GM19452 (cell line): ENCODE measurements around the gene HSD17B3.
"Not testable (repeated sequence)": the region's sequence is repeated elsewhere in the genome, so short reads cannot be mapped to it uniquely, and the experiment has no call there.

ENCODE experiments used
- ATAC-seq: cut with Tn5 transposase; IDR thresholded peaks from one replicate; pipeline ENCODE4 v1.9.1; 2021; ENCODE audit not compliant: unreplicated experiment

Gene HSD17B3

GRCh38 chr9:96309850-96310249, 7.9 kb upstream of the HSD17B3 start:
- ATAC-seq: no peak

- ATAC-seq: not testable (repeated sequence)
Observed at GRCh38 chr9:96306958-96307357, 5.0 kb upstream of the HSD17B3 start.

- no peak for ATAC-seq
Observed at GRCh38 chr9:96305171-96305570, 3.2 kb upstream of the HSD17B3 start.

- no peak for ATAC-seq
Observed at GRCh38 chr9:96304230-96304629, 2.3 kb upstream of the HSD17B3 start.

- no peak for ATAC-seq
Observed at GRCh38 chr9:96299823-96300222, 2.2 kb downstream of the HSD17B3 start.

- ATAC-seq: no peak
Observed at GRCh38 chr9:96294159-96294545, 7.8 kb downstream of the HSD17B3 start.

GRCh38 chr9:96293498-96294158, 8.3 kb downstream of the HSD17B3 start:
- no peak for ATAC-seq

- no peak for ATAC-seq
Observed at GRCh38 chr9:96289392-96289791, 12.6 kb downstream of the HSD17B3 start.

- ATAC-seq: no peak
Observed at GRCh38 chr9:96281641-96282040, 20.3 kb downstream of the HSD17B3 start.

GRCh38 chr9:96279932-96280331, 22.0 kb downstream of the HSD17B3 start:
- no peak for ATAC-seq

- no peak for ATAC-seq
Observed at GRCh38 chr9:96274939-96275338, 27.0 kb downstream of the HSD17B3 start.

GRCh38 chr9:96270236-96270744, 31.7 kb downstream of the HSD17B3 start:
- no peak for ATAC-seq

- no peak for ATAC-seq
Observed at GRCh38 chr9:96258967-96259366, 43.0 kb downstream of the HSD17B3 start.

- no peak for ATAC-seq
Observed at GRCh38 chr9:96256800-96257199, 45.2 kb downstream of the HSD17B3 start.

- ATAC-seq: no peak
Observed at GRCh38 chr9:96255698-96256097, 46.3 kb downstream of the HSD17B3 start.

GRCh38 chr9:96253059-96253696, 48.8 kb downstream of the HSD17B3 start:
- no peak for ATAC-seq

GRCh38 chr9:96251451-96251850, 50.5 kb downstream of the HSD17B3 start:
- ATAC-seq: no peak

GRCh38 chr9:96249746-96250145, 52.2 kb downstream of the HSD17B3 start:
- no peak for ATAC-seq

GRCh38 chr9:96246267-96246671, 55.7 kb downstream of the HSD17B3 start:
- no peak for ATAC-seq

- no peak for ATAC-seq
Observed at GRCh38 chr9:96245399-96245798, 56.6 kb downstream of the HSD17B3 start.

- no peak for ATAC-seq
Observed at GRCh38 chr9:96243778-96244177, 58.2 kb downstream of the HSD17B3 start.

GRCh38 chr9:96242811-96243210, 59.2 kb downstream of the HSD17B3 start:
- no peak for ATAC-seq

- ATAC-seq: peak; percentile 80
Observed at GRCh38 chr9:96241391-96241809, 60.6 kb downstream of the HSD17B3 start.
